ENCODE measurements around the gene SBF1. TPM values are rescaled to one million over a fixed set of nuclear protein-coding genes. Genes with fewer than 3 reads are reported as not detected.

The SBF1 gene
- total and polyA plus RNA-seq, 2 experiments from 2014 or later, result 25.2 to 92.0 TPM

DNA sequence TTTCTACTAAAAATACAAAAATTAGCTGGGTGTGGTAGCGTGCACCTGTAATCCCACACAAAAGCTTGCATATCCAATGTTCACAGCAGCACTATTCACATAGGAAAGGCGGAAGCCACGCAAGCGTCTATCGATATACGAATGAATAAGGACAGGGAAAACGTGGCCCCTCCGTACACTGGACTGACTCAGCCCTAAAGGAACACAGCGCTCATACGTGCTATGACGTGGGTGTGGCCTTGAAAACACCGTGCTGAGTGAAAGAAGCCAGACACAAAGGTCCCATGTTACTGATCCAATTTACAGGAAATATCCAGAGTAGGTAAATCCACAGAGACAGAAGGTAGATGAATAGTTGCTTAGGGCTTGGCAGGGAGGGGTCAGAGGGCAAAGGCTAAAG, 25.6 kb upstream of the SBF1 start:
- 84 to 87% methylated on average over 12 of the region's 12 CpGs for WGBS, 2 experiments (ENCODE audit: low coverage in 1 of 2, low lambda C conversion rate in 2 of 2, missing lambda C conversion rate in 2 of 2)
- no peak overlapping the region for H3K9ac ChIP-seq
- in situ Hi-C loops (cut with MboI), result no loop called here
- no peaks in the 10 kb centered on the region for H4K20me1 ChIP-seq (ENCODE audit: insufficient read depth)
- no peaks in the 10 kb centered on the region for H3K9me3 ChIP-seq (ENCODE audit: low read depth)
- H2AFZ ChIP-seq, result no peak overlapping the region
- H3K79me2 ChIP-seq (ENCODE audit: insufficient read depth), result peaks cover 11% of the 10 kb centered on the region; the same call in 1 of the 2 replicates
- DNase-seq, result no peak
- no peaks in the 10 kb centered on the region for H3K36me3 ChIP-seq (ENCODE audit: low read depth)
- peaks cover 16% of the 10 kb centered on the region; the same call in 1 of the 2 replicates for H3F3A ChIP-seq (ENCODE audit: insufficient read depth)
- no peaks in the 10 kb centered on the region for H3K4me1 ChIP-seq (ENCODE audit: insufficient read depth)
- H3K27ac ChIP-seq, result no peak overlapping the region
- H3K4me2 ChIP-seq (ENCODE audit: unreplicated experiment), result no peak overlapping the region
- TF ChIP-seq EZH2 (IDR thresholded peaks at IDR 0.05; ENCODE audit: insufficient read depth, poor library complexity, severe bottlenecking), result no peak
- TF ChIP-seq EZH2phosphoT487 (IDR thresholded peaks at IDR 0.05; ENCODE audit: insufficient read depth, low read depth), result no peak
- H3K27me3 ChIP-seq (replicated peaks; ENCODE audit: insufficient read depth), result no peaks in the 10 kb centered on the region
- H3K9me2 ChIP-seq (ENCODE audit: insufficient read depth), result no peaks in the 10 kb centered on the region
- no peak overlapping the region for H3K4me3 ChIP-seq

DNA sequence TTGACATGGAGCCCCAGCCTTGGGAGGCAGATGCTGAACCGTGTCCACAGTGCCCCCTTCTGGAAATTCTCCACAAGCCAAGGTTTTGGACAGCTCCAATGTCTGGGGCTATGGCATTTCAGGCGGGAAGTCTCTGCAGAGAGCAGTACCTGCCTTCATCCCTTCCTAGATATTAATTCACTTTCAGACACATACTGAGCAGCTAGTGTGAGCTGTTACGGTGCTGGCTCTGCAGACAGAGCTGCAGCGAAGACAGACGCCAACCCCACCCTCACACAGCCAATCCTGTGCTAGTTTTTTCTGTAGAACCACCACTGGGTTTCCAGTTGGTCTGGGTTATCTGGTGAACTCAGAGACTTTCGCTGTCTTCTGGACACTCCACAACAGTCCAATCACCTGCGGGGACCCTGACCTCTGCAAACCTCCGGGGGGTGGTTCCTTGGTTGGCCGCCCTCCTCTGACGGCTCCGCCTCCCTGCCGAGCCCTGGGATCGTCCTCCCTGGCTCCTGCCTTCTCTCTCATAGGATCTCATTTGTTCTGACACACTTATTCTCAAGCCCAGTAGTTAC, 23.6 kb upstream of the SBF1 start:
- in situ Hi-C loops (cut with MboI), result no loop called here
- peaks cover 16% of the 10 kb centered on the region; the same call in 1 of the 2 replicates for H3F3A ChIP-seq (ENCODE audit: insufficient read depth)

DNA sequence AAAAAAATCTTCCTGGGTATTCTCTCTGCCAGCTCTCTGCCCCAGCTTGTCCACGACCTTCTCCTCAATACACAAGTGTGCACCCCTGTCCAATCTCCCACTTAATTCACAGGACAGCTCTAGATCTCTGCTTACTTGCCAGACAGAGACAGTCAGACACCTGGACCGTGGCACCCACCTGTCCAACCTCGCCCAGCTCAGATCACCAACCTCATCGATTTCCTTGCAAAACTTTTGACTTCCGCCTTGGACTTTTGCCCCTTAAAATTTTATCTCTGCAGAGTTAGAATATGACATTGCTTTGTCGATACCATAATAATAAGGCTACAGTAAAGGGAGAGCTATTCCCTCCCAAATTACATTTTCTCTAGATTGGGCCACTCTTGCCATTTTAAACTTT, 22.3 kb upstream of the SBF1 start:
- H3K9ac ChIP-seq, result no peak overlapping the region

More for the DNA sequence above, 23.6 kb upstream of the SBF1 start:
- no peak overlapping the region for H2AFZ ChIP-seq
- H3K27ac ChIP-seq, result no peak overlapping the region
- H3K4me1 ChIP-seq (ENCODE audit: insufficient read depth), result no peaks in the 10 kb centered on the region
- no peak overlapping the region for H3K4me3 ChIP-seq
- no peak overlapping the region for H3K9ac ChIP-seq
- TF ChIP-seq EZH2 (IDR thresholded peaks at IDR 0.05; ENCODE audit: insufficient read depth, poor library complexity, severe bottlenecking) (no peak), EZH2phosphoT487 (IDR thresholded peaks at IDR 0.05; ENCODE audit: insufficient read depth, low read depth) (no peak)
- 6 to 14% methylated on average over 12 to 13 of the region's 13 CpGs for WGBS, 2 experiments (ENCODE audit: low coverage in 1 of 2, low lambda C conversion rate in 2 of 2, missing lambda C conversion rate in 2 of 2)
- H3K9me2 ChIP-seq (ENCODE audit: insufficient read depth), result no peaks in the 10 kb centered on the region
- H3K9me3 ChIP-seq (ENCODE audit: low read depth), result no peaks in the 10 kb centered on the region
- no peaks in the 10 kb centered on the region for H3K79me2 ChIP-seq (ENCODE audit: insufficient read depth)
- peak; percentile 79 for DNase-seq
- H3K4me2 ChIP-seq (ENCODE audit: unreplicated experiment), result no peak overlapping the region
- no peaks in the 10 kb centered on the region for H3K36me3 ChIP-seq (ENCODE audit: low read depth)
- H4K20me1 ChIP-seq (ENCODE audit: insufficient read depth), result no peaks in the 10 kb centered on the region
- no peaks in the 10 kb centered on the region for H3K27me3 ChIP-seq (replicated peaks; ENCODE audit: insufficient read depth)

DNA sequence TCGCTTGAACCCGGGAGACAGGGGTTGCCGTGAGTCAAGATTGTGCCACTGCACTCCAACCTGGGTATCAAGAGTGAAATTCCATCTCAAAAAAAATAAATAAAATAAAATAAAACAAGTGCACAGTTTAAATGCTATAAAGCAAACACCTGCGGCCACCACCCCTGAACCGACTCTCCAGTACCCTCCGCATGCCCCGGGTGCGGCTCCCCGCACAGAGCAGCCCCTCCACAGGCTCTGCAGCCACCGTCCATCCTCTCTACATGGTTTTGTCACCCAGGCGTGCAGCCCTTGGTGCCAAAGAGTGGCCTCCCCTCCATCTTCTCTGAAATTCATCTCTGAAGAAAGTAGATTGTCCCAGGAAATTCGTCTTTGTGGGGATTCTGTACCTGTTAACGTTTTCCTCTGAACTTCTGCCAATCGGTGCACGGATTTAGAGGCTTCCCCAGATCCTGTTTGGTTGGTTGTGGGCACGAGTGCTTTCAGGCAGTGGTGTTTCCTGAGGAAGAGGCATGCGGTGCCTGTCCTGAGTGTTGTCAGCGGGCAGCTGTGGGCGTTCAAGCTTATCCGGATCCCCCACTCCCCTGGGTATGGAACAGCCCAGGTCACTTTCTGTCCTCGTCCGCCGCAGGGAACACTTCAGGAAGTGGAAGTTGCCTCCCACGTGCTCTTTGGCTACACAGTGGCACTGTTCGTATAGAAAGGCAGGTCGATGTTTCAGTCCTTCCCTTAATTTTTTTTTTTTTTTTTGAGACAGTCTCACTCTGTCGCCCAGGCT, 15.9 kb upstream of the SBF1 start:
- H3K36me3 ChIP-seq (ENCODE audit: low read depth), result no peaks in the 10 kb centered on the region
- no peaks in the 10 kb centered on the region for H3K9me3 ChIP-seq (ENCODE audit: low read depth)
- no peak for DNase-seq
- H3F3A ChIP-seq (ENCODE audit: insufficient read depth), result no peaks in the 10 kb centered on the region
- in situ Hi-C loops (cut with MboI), result no loop called here
- H2AFZ ChIP-seq, result no peak overlapping the region
- no peaks in the 10 kb centered on the region for H4K20me1 ChIP-seq (ENCODE audit: insufficient read depth)
- H3K9ac ChIP-seq, result no peak overlapping the region
- WGBS, 2 experiments (ENCODE audit: low coverage in 1 of 2, low lambda C conversion rate in 2 of 2, missing lambda C conversion rate in 2 of 2), result 80 to 81% methylated on average over 27 of the region's 27 CpGs
- no peak overlapping the region for H3K4me2 ChIP-seq (ENCODE audit: unreplicated experiment)
- H3K4me1 ChIP-seq (ENCODE audit: insufficient read depth), result no peaks in the 10 kb centered on the region
- H3K27ac ChIP-seq, result no peak overlapping the region
- no peaks in the 10 kb centered on the region for H3K27me3 ChIP-seq (replicated peaks; ENCODE audit: insufficient read depth)
- TF ChIP-seq EZH2 (IDR thresholded peaks at IDR 0.05; ENCODE audit: insufficient read depth, poor library complexity, severe bottlenecking) (no peak), EZH2phosphoT487 (IDR thresholded peaks at IDR 0.05; ENCODE audit: insufficient read depth, low read depth) (no peak)
- no peaks in the 10 kb centered on the region for H3K79me2 ChIP-seq (ENCODE audit: insufficient read depth)
- no peaks in the 10 kb centered on the region for H3K9me2 ChIP-seq (ENCODE audit: insufficient read depth)
- no peak overlapping the region for H3K4me3 ChIP-seq

More for the DNA sequence above, 22.3 kb upstream of the SBF1 start:
- Histone ChIP-seq H3K4me3 (no peak overlapping the region), H2AFZ (no peak overlapping the region), H3K36me3 (ENCODE audit: low read depth) (no peaks in the 10 kb centered on the region), H3K27me3 (replicated peaks; ENCODE audit: insufficient read depth) (no peaks in the 10 kb centered on the region), H4K20me1 (ENCODE audit: insufficient read depth) (no peaks in the 10 kb centered on the region), H3K79me2 (ENCODE audit: insufficient read depth) (no peaks in the 10 kb centered on the region), H3K4me1 (ENCODE audit: insufficient read depth) (no peaks in the 10 kb centered on the region), H3F3A (ENCODE audit: insufficient read depth) (peaks cover 16% of the 10 kb centered on the region; the same call in 1 of the 2 replicates), H3K9me3 (ENCODE audit: low read depth) (no peaks in the 10 kb centered on the region), H3K4me2 (ENCODE audit: unreplicated experiment) (no peak overlapping the region), H3K9me2 (ENCODE audit: insufficient read depth) (no peaks in the 10 kb centered on the region), H3K27ac (no peak overlapping the region)
- in situ Hi-C loops (cut with MboI), result no loop called here
- TF ChIP-seq EZH2phosphoT487 (IDR thresholded peaks at IDR 0.05; ENCODE audit: insufficient read depth, low read depth) (no peak), EZH2 (IDR thresholded peaks at IDR 0.05; ENCODE audit: insufficient read depth, poor library complexity, severe bottlenecking) (no peak)
- 60% methylated on average over 6 of the region's 6 CpGs for WGBS, 2 experiments (ENCODE audit: low coverage in 1 of 2, low lambda C conversion rate in 2 of 2, missing lambda C conversion rate in 2 of 2)
- DNase-seq, result no peak

All from GM23248 (cell line).